NB4 (cell line): Measurements from ENCODE around the gene ALDH3B2.

ENCODE experiments used
- MYC ChIP-seq: IDR thresholded peaks from 2 replicates; pipeline ENCODE4 v1.6.1; 2011; ENCODE audit warnings: low read depth, low read length
- POLR2A ChIP-seq: IDR thresholded peaks from 2 replicates; pipeline ENCODE4 v1.6.1; 2011; ENCODE audit warnings: mild to moderate bottlenecking; ENCODE audit not compliant: insufficient read length; ENCODE audit errors: extremely low read depth
- TF ChIP-seq, protein P1 (sequence below): IDR thresholded peaks from one replicate; pipeline ENCODE4 v1.5.1; 2012; ENCODE audit warnings: low read depth, low read length
- TF ChIP-seq, protein P2 (sequence below): IDR thresholded peaks from 2 replicates; pipeline ENCODE4 v1.6.1; 2011; ENCODE audit warnings: low read depth, low read length

DNA sequence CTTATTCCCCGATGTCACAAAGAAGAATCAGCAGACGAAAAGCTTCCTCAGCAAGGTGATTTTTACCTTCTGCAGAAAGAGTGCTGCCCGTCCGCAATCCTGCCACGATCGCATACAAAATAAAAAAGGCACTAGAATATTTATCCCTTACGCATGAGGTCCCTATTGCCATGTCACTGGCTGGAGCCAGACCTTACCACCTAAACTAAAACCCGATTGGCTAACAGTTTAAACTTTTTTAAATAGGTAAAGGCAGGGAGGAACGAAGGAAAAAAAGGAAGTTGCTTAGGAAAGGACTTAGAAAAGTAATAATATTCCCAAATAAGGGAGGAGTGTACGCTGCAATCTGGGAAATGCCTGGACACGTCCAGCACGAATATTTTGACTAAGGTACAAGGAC lies 21.2 kb upstream of the ALDH3B2 start:
- TF ChIP-seq, protein P1, sequence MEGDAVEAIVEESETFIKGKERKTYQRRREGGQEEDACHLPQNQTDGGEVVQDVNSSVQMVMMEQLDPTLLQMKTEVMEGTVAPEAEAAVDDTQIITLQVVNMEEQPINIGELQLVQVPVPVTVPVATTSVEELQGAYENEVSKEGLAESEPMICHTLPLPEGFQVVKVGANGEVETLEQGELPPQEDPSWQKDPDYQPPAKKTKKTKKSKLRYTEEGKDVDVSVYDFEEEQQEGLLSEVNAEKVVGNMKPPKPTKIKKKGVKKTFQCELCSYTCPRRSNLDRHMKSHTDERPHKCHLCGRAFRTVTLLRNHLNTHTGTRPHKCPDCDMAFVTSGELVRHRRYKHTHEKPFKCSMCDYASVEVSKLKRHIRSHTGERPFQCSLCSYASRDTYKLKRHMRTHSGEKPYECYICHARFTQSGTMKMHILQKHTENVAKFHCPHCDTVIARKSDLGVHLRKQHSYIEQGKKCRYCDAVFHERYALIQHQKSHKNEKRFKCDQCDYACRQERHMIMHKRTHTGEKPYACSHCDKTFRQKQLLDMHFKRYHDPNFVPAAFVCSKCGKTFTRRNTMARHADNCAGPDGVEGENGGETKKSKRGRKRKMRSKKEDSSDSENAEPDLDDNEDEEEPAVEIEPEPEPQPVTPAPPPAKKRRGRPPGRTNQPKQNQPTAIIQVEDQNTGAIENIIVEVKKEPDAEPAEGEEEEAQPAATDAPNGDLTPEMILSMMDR, result no peak
- no peak for TF ChIP-seq POLR2A
- TF ChIP-seq, protein P2, sequence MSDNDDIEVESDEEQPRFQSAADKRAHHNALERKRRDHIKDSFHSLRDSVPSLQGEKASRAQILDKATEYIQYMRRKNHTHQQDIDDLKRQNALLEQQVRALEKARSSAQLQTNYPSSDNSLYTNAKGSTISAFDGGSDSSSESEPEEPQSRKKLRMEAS, result no peak
- TF ChIP-seq MYC, result no peak
